HG03196 (cell line): ENCODE data around the gene GYG1.
"Not testable (repeated sequence)": the region's sequence is repeated elsewhere in the genome, so short reads cannot be mapped to it uniquely, and the experiment has no call there.

Experiments
- ATAC-seq: cut with Tn5 transposase; IDR thresholded peaks from one replicate; pipeline ENCODE4 v1.9.1; 2021; ENCODE audit not compliant: unreplicated experiment

The GYG1 gene

DNA sequence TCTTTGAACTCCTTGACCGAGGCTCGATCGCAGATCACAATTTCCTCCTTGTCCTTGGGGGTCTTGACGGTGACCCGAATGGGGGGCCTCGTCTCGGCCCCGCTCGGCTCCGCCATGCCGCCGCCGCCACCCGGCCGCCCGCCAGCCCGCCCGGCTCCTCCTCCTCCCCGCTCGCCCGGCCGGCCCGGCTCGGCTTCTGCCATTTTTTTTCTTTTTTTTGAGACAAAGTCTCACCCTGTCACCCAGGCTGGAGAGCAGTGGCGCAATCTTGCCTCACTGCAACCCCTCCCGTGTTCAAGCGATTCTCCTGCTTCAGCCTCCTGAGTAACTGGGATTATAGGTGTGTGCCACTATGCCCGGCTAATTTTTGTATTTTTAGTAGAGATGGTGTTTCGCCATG, 3.8 kb upstream of the GYG1 start:
- ATAC-seq, result not testable (repeated sequence)

DNA sequence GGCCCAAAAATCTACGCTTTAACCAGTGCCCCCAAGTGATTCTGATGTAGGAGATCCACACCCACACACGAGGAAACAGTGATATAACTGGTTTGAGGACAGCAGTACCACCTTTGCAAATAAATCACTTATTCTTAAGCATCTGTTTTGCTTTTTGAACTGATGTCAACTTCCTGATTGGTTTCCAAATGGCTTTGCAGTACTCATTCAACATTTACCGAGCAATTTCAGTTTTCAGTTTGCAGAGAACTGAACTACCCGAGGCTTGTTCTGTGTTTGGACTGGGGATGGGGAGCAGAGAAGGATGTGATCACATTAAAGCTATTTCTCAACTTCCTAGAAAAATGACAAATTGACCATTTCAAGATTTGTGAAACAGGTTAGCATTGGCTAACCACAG, 1.1 kb upstream of the GYG1 start:
- peak; percentile 57 for ATAC-seq

DNA sequence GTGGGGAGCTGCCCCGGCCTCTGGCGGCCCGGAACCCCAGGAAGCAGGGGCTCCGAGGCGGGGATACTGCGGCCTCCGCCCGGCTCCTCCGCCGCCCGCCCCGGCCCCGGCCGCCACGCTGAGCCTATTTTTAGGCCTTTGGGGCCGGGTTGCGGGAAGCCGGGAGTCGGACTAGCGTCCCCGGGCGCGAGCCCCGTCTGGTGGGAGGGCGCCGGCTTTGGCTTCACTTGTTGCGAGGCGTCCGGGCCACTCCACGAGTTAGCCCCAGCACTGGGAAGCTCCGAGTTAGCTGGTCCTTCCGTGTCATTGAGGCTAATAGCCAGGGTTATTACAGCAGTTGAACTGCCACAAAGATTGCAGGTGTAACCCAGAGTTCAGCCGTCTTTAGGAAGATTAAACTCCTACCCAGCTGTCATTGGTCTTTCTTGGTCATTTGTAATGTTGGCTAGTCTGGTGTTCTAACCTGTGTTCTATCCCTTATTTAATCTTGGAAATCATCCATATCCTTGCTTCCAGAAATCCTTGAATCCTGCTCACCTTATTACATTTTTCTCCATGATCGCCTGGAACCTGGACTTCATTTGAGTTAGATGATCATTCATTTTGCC, 791 bp downstream of the GYG1 start:
- peak; percentile 17 for ATAC-seq

DNA sequence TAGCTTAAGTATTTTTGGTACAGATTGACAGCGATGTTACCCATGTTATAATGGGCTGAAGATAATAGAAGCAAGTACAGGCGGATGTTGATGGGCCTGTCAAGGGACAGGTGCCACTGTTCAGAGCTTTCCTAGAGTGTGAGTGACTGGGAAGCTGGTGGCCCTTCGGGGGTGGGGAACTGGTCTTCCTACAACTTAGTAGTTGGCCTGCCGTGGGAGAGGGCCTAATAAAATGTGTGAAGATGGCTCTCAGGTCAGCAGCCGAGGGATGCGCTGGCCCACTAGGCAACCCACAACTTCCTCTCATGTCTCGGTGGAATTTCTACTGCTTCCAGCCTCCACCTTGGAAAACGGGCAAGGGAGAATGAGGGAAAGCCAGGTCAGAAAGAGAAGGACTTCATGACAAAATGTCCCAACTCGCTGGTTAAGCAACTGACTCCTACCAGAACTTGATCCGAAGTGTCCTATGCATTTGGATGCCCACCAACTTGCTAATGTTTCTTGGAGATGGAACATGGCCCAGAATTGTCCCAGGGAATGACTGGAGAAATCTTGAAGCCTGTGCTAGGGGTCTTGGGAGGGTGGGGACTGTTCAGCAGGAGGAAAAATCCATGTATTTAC, 1.4 kb downstream of the GYG1 start:
- ATAC-seq, result no peak

DNA sequence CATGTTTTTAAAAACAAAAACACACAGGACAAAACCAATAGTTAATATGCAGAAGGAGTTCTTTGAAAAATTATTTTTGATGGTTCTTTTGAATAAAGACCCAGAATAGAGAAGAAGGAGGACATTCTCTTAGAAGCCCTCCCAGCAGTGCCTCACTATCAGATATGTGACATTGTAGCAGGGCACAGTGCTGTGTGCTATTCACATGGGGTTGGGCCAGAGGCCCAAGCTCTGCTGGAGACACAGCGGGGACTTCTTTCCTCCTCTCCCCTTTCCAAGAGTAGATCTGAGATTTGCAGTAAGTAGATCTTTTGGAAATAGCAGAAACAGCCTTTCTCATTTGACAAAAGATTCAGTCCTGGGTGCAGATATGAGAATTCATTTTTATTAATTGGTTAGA, 6.3 kb downstream of the GYG1 start:
- ATAC-seq, result no peak

DNA sequence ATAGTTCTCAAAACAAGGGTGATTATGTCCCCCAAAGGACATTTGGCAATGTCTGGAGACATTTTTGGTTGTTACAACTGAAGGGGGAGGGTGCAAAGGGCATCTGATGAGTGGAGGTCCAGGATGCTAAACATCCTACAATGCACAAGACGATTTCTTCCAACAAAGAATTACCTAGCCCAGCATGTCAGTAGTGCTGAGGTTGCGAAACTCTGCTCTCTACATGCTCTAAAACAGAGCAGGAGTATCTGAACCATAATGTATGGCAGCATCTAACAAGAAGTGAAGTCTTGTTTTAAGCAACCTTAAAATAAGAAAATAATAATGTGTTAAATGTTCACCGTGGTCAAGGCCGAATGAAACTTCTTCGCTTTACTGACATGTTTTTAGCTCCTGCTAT, 7.0 kb downstream of the GYG1 start:
- no peak for ATAC-seq

DNA sequence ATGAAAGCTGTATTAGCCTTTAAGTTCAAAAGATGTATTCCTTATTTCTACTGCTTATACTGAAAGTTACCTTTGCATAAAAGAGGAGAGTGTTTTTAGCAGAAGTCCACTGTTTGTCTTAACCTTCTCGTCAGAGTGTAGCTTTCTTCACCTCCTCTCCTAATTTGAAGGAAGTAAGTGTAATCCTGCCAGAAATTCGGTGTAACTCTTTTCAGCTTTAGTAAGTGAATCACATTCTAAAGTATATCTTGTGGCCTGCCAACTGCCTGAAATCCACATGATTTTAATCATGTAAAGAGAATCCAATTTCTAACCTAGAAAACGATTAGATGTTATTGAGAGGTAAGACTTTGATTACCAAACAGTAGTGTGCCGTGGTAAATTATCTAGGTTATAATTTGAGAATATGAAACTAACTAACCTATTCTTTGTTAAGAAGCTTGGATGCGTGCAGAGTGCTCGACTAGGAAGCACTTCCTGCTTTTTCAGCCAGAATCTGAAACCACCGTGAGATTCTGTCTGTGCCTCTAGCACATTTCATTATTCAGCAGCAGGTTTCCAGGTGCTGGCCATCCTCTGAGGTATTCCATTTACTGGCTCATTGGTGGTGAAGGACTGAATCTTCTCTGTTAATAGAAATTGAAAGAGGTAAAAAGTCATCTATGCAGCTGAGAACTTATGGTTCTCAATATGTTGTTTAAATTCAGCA, 7.5 kb downstream of the GYG1 start:
- ATAC-seq, result no peak

DNA sequence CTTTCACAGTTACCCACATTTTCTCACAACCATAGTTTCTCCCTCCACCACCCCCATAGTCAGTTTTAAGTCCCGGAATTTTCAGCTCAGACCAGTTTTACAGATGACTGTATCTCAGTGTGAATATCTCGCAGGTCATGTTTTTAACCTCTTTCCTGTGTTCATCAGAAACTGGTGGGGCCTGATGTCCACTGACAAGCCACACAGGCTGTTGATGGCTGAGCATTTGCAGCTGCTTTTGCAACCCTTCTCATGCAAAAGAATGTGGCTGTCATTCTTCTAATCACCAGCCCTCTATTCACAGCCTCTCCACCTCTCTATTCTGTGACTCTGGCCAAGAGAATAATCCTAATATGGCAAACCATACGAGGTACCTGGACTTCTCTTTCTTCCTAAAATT, 8.5 kb downstream of the GYG1 start:
- no peak for ATAC-seq

DNA sequence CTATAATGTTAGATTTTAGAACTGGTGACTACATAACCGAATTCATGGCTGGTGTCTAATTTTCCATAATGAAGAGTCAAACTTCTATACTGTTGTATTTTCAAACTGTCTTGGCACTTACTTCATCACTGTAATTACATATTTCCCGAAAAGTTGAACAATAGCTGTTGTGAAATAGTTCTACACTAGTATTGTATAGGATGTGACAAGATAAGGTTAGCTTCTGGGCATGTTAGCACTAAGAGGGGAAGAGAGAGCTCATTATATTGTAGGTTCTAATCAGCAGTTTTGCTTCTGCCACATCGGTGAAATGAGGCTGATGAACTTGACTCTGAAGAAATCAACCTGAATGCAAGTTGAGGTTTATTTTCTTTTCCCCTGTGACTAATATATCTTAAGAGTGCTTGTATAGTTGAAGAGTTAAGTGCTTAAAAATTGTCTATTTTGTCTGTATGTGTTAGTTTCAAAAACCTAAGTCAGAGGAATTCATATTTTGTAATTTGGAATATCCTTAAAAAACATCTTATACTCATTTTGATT, 8.9 kb downstream of the GYG1 start:
- ATAC-seq, result no peak

DNA sequence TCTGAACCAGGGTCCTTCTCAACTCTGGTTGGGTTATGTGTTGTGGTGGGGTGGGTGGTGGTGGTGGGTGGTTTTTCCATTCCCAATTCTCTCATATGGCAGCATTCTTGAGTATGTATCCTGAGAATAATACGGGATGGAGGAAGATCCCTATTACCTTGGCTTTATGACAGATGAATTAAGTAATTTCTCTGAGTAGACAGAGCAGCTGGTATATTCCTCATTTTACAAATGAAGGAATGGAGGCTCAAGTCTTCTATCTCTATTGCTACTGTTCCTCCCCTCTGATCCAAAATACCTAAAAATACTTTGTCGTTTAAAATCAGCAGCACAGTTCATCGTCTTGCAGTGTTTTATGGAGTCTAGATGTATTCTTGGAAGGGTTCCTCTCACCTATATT, 10.4 kb downstream of the GYG1 start:
- no peak for ATAC-seq

DNA sequence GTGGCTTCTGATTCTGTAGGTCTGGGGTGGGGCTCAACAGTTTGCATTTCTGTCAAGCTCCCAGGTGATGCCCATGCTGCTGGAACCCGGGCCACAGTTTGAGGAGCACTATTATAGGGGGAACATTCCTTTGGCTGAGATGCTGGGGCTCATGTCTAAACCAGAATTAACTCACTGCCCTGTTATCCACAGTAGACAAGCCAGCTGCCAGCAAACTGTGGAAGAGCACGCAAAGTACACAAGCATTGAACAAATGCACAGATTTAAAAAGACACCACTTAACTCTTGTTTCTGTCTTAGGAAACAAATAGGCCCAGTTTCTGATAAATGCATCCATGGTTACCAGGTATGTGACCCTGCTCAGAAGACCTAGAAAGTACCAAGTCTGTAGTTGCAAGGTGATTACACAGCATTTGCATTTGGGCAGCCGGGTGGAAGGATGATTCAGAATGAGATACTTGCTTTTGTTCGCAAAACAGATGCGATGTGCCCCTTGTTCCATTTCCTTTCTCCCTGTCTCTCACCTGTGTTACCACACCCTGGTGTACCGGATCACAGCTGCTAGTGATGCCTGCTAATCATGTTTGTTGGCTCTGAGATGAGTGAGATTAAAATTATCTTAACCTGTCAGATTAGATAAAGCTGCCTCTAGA, 12.4 kb downstream of the GYG1 start:
- peak; percentile 80 for ATAC-seq

DNA sequence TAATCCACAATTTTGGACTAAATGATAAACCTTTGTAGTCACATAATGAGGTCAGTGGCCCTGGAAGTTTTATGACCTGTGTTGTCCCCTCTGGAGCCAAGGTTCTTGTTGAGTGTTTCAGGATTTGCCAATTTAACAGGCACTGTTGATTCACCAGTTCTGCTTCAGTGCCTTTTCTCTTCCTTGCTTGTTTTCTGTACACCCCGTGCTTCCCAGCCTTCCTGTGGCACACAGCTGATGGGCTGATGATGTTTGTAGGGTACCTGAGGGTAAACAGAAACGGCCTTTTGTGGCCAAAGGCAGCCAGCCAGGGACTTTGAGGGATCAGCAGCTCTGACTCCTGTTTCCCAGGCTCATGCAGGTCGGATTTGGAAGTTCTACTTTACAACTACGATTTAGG, 13.3 kb downstream of the GYG1 start:
- ATAC-seq, result no peak

DNA sequence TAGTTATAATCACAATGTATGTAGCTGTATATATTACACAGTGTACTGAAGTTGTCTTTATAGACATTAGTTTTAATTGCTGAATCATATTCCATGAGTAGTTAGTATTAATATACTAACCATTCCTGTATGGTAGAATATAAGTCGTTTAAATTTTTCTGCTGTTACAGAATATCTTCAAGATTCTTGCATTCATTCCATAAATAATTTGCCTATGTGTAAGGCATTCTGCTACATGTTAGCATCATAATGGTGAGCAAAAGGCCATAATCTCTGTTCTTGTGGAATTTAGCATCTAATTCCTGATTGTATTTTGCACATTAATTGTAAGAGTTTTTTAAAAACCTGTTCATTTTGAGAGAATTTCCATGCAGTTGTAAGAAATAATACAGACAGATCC, 14.1 kb downstream of the GYG1 start:
- no peak for ATAC-seq

DNA sequence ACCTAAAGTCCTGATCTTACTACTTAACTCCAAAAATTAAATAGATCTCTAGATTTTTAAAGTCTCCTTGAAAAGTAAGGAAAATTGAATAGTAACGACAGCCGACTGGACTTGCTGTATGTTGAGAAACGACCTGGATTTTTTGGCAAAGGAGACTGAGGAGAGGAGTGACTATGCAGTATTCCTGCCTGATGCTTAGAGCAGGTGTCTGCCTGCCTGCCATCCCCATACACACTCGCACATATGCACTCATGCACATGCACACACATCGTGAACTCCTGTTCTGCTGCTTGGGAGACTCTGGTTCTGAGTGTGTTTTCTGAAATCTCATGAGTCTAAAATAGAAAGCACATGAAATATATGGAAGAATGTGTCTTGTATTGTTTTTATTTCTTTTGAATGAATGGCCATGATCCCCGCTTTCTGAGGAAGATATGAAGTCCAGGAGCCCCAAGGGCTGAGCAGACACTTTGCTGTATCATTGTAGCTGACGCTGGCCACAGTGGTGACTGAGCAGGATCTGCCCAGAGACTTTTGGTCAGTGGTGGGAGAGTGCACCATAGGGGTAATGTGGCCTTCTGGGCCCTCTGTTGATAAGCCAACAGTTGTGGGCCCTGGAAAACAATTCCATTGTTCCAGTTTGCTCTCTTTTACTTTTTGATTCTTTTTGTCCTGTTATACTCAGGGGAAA, 16.4 kb downstream of the GYG1 start:
- no peak for ATAC-seq

DNA sequence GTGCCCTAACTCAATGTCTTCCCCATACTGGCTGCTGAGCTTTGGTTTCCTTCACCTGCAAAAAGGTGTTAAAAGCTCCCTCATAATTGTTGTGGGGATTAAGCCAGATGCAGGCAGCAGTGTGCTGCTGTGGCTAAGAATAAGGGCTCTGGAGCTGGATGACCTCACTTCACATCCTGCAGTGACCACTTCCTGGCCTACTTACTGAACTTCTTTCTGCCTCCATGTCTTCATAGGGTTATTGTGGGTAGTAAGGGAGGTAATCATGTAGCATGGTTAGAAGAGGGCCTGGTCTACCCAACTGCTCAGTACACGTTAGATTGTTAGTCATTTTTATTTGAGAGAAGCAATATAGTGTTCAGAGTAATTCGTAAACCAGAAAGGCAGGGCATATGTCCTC, 18.4 kb downstream of the GYG1 start:
- peak; percentile 77 for ATAC-seq

DNA sequence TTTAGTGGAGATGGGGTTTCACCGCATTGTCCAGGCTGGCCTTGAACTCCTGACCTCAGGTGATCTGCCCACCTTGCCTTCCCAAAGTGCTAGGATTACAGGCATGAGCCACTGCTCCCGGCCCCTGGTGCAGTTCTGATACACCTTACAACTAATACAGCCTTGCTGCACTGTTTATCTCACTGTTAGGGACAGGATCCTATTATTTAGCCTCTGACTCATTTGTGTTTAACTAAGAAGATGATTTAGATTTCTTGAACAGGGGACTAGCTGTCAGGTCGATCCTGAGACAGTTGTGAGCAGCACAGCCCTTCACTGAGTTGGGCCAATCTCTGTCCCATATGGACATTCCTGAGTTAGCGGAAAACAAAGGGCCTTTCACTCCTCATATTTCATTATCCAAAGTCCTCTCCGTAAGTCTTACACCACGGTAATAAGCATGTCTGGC, 19.2 kb downstream of the GYG1 start:
- no peak for ATAC-seq

DNA sequence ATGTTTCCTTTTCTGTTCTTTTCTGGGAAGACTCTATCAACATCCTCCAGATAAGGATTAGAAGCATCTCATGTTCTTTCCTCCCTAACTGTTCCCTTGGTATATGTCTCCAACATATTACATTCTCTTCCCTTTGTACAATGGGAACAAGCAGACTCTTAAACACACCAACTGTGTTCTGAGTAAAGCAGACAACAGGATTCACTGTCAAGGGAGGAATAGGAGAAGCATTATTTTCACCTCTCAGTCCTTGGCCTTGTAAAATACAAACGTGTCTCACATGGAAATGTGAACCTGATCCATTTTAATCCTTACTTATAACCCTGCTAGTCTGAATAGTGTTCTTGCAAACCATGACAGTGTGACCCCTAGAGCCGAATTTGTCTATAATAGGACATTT, 19.6 kb downstream of the GYG1 start:
- ATAC-seq, result no peak

DNA sequence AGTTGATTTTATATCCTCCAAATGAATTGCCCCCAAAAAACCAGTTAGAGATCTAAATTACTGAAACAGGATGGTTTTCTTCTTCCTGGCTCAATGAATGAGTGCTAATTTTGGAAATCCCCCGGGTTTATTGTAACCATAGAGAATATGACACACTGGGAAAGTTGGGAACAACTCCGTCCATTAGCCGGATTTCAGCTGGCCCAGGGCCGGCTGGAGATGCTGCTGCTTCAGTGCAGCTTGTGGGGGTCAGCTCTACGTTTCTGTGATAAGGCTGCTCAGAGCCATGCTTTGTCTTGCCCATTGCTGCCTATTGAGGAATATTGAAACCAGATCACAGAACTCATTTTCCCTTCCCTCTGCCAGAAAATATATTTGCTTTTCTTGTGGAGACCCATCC, 20.3 kb downstream of the GYG1 start:
- ATAC-seq, result no peak

DNA sequence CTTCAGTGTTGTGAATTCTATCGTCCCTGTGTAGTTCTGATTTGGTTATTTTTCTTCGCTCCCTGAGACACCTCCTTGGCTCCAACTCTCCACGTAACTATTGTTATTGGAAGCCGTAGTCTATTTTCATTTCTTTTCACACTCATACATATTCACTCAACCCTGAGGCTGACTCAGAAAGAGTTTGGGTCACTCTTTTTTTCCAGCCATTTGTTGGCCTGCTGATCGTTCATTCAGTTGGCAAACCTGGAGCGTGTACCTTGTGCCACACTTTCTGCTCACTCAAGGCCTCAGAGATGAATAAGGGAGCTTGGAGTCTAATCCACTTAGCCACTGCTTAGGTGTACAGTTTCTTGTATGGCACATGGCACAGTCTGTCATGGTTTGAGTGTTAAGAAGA, 22.4 kb downstream of the GYG1 start:
- ATAC-seq, result no peak

DNA sequence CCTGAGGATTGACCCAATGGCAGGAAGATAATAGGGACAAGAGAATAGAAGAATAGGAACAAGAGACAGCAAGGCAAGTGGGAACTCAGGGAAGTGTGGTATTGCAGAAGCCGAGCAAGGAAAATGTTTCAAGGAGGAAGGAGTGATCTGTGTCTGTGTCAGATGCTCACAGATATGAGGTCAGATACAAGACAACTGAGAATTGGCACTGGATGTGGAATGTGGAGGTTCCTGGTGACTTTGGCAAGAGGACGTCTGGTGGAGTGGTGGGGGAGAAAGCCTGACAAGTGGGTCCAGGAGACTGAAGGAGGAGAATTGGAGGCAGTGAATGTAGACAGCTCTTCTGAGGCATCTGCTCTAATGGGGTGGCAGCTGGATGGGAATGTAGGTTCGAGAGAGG, 24.1 kb downstream of the GYG1 start:
- ATAC-seq, result no peak

DNA sequence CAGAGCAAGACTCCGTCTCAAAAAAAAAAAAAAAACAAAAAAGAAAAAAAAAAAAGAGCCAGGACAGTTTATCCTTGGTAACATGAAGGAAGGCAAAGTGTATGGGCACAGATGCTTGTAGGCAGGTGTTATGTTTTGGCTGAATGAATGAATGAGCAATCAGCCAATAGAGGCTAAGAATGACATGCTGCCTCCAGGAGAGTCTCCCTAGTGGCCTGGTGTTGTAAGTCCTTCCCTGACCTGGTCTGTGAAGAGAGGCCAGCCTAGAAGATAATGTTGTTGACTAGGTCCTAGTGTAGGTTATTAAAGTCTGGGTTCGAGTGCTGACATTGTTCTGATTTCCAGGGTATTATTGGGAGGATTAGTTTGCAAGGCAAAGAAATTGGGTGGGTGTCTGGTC, 24.9 kb downstream of the GYG1 start:
- no peak for ATAC-seq
